ENCODE data around the gene PLEKHH1. TPM values are rescaled to one million over a fixed set of nuclear protein-coding genes. Genes with fewer than 3 reads are reported as not detected.

PLEKHH1 gene
- total RNA-seq (5.1 TPM), polyA plus RNA-seq (3.9 TPM)

GRCh38 chr14:67532998-67533753, at the start of gene PLEKHH1:
Gene PLEKHH1 (plus strand): TSS chr14:67533290. CDS start chr14:67541868, 8,578 bp downstream.
- Histone ChIP-seq H3K27ac (ENCODE audit: low read depth) (peak within 1 kb of the TSS; percentile 53), H3K36me3 (ENCODE audit: insufficient read depth) (no peaks in the 10 kb centered on the region), H3K4me3 (ENCODE audit: low read depth, low read length) (peak within 1 kb of the TSS; percentile 79), H3K4me1 (ENCODE audit: insufficient read depth) (no peaks in the 10 kb centered on the region)
- DNase-seq (ENCODE audit: extremely low spot score), result peak; percentile 45
- WGBS, result under 1% methylated on average over 86 of the region's 86 CpGs

GRCh38 chr14:67483579-67484285, 49.4 kb upstream of the PLEKHH1 start:
- H3K4me3 ChIP-seq (ENCODE audit: low read depth, low read length), result no peak overlapping the region
- 85% methylated on average over 8 of the region's 8 CpGs for WGBS
- no peak for DNase-seq (ENCODE audit: extremely low spot score)
- H3K36me3 ChIP-seq (ENCODE audit: insufficient read depth), result no peaks in the 10 kb centered on the region
- no peaks in the 10 kb centered on the region for H3K4me1 ChIP-seq (ENCODE audit: insufficient read depth)
- H3K27ac ChIP-seq (ENCODE audit: low read depth), result no peak overlapping the region

DNA sequence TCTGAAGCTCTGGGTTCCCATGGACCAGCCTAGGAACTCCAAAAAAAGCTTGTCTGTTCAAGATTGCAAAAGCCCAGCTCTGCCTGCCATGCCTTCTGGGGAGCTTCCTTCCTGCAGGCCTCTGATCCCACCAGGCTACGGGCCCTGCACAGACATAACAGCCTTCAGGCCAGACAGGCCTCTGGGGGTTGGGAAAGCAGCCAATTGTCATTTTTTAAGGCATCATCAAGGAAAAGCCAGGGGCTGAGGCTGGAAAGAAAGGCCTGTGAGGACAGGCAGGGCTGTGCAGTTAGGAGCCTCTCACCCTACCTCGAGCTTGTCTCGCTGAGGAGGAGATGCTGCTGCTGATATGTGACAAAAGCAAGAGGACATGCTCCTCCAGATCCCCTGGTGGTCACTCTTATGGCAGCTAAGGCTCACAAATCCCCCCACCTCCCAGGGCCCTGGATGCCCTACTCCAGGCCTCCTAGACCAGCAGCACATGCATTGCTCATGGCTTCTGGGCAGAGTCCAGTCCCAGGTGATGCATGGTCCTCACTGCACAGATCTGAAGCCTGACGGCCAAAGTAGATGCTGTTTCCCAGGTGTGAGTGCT, 47.5 kb upstream of the PLEKHH1 start:
- 70% methylated on average over 4 of the region's 4 CpGs for WGBS
- Histone ChIP-seq H3K4me3 (ENCODE audit: low read depth, low read length) (no peak overlapping the region), H3K4me1 (ENCODE audit: insufficient read depth) (no peaks in the 10 kb centered on the region), H3K27ac (ENCODE audit: low read depth) (no peak overlapping the region), H3K36me3 (ENCODE audit: insufficient read depth) (no peaks in the 10 kb centered on the region)
- DNase-seq (ENCODE audit: extremely low spot score), result no peak

GRCh38 chr14:67486890-67487289, 46.2 kb upstream of the PLEKHH1 start:
- H3K36me3 ChIP-seq (ENCODE audit: insufficient read depth), result no peaks in the 10 kb centered on the region
- H3K4me3 ChIP-seq (ENCODE audit: low read depth, low read length), result no peak overlapping the region
- H3K27ac ChIP-seq (ENCODE audit: low read depth), result no peak overlapping the region
- WGBS, result 79% methylated on average over 4 of the region's 4 CpGs
- no peaks in the 10 kb centered on the region for H3K4me1 ChIP-seq (ENCODE audit: insufficient read depth)
- no peak for DNase-seq (ENCODE audit: extremely low spot score)

DNA sequence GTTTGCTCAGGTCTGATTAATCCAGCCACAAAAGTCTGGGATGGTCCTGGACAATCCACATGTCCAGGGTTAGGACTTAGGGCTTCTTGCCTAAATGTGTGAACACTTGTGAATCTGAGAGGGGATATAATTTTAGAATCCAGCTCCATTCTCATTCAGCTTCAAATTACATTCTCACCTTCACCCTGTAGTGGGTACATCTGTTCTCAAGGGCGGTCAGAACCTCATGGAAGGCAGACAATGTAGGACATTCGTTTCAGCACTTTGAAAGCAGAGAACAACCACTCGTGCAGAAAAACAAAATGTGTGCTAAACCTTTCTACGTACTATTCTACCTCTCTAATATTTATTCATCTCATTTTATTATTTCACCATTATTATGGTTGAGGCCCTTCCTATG, 45.8 kb upstream of the PLEKHH1 start:
- 91% methylated on average over 4 of the region's 4 CpGs for WGBS
- no peak for DNase-seq (ENCODE audit: extremely low spot score)
- Histone ChIP-seq H3K4me3 (ENCODE audit: low read depth, low read length) (no peak overlapping the region), H3K27ac (ENCODE audit: low read depth) (no peak overlapping the region), H3K36me3 (ENCODE audit: insufficient read depth) (no peaks in the 10 kb centered on the region), H3K4me1 (ENCODE audit: insufficient read depth) (no peaks in the 10 kb centered on the region)

- Histone ChIP-seq H3K4me3 (ENCODE audit: low read depth, low read length) (peak within 1 kb of the TSS; percentile 27), H3K4me1 (ENCODE audit: insufficient read depth) (no peaks in the 10 kb centered on the region), H3K27ac (ENCODE audit: low read depth) (peak within 1 kb of the TSS; percentile 24), H3K36me3 (ENCODE audit: insufficient read depth) (no peaks in the 10 kb centered on the region)
- WGBS, result 77% methylated on average over 13 of the region's 13 CpGs
- DNase-seq (ENCODE audit: extremely low spot score), result no peak
Measured at GRCh38 chr14:67487937-67488893, 44.9 kb upstream of the PLEKHH1 start, which contains the start of gene TMEM229B. Gene TMEM229B (minus strand): TSS chr14:67488721. CDS start chr14:67473923, 14,798 bp downstream.

DNA sequence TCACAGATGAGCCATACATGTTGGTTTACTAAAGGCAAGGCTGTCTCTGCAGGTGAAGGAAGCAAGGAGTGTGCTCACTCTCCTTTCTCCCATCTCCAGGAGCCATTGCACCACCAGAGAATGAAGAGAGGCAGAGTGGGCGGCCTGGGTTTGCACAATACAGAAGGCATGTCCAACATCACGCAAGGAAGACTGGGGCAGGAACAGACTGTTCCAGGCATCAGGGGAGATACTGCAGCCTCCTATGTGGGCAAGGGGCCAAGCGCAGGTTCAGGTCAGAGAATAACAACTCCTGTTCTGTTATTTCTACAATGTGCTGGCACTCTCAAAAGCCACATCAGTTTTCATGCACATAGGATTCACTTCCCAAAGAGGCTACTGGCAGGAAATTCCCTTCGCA, 42.9 kb upstream of the PLEKHH1 start:
- no peak for DNase-seq (ENCODE audit: extremely low spot score)
- no peak overlapping the region for H3K27ac ChIP-seq (ENCODE audit: low read depth)
- 78% methylated on average over 4 of the region's 4 CpGs for WGBS
- H3K4me3 ChIP-seq (ENCODE audit: low read depth, low read length), result no peak overlapping the region
- H3K4me1 ChIP-seq (ENCODE audit: insufficient read depth), result no peaks in the 10 kb centered on the region
- no peaks in the 10 kb centered on the region for H3K36me3 ChIP-seq (ENCODE audit: insufficient read depth)

DNA sequence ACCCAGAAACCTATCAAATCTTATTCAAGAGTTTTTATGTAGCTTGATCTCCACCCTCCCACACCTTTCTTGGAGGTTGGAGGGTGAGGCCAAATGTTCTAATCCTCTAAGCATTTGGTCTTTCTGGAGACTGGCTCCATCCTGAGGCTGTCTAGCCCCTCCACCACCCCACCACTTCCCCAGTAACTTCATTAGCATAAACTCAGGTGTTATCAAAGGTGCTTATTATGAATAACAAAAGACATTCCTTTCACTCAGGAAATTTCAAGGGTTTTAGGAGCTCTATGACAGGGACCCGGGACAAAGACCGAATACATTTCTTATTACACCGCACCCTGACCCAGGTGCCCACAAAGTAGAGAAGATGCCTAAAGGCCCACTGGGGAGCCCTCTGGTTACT, 41.8 kb upstream of the PLEKHH1 start:
- DNase-seq (ENCODE audit: extremely low spot score), result no peak
- 91% methylated on average over 3 of the region's 3 CpGs for WGBS

GRCh38 chr14:67491741-67492507, 41.2 kb upstream of the PLEKHH1 start:
- DNase-seq (ENCODE audit: extremely low spot score), result no peak
- Histone ChIP-seq H3K4me3 (ENCODE audit: low read depth, low read length) (no peak overlapping the region), H3K4me1 (ENCODE audit: insufficient read depth) (no peaks in the 10 kb centered on the region), H3K27ac (ENCODE audit: low read depth) (no peak overlapping the region), H3K36me3 (ENCODE audit: insufficient read depth) (no peaks in the 10 kb centered on the region)
- 55% methylated on average over 9 of the region's 9 CpGs for WGBS

More for the DNA sequence above, 41.8 kb upstream of the PLEKHH1 start:
- H3K27ac ChIP-seq (ENCODE audit: low read depth), result no peak overlapping the region
- H3K4me3 ChIP-seq (ENCODE audit: low read depth, low read length), result no peak overlapping the region
- H3K36me3 ChIP-seq (ENCODE audit: insufficient read depth), result no peaks in the 10 kb centered on the region
- no peaks in the 10 kb centered on the region for H3K4me1 ChIP-seq (ENCODE audit: insufficient read depth)

DNA sequence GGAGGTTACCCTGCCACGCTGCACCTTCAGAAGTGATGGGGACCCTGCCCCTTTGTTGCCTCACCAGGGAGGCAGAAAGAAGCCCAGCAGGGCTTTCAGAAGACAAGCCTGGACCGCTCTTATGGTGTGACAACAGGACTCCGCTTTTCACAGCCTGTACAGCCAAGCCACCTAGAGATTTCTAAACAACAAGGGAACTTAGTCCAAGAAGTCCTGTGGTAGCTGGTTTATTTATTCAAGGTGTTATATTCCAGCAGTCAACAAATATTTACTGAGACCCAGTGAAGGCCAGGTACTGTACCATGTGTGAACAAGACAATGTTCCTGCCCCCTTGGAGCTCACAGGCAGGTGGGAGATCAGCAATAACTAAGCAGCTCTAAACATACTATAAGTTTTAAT, 40.6 kb upstream of the PLEKHH1 start:
- DNase-seq (ENCODE audit: extremely low spot score), result no peak
- no peaks in the 10 kb centered on the region for H3K36me3 ChIP-seq (ENCODE audit: insufficient read depth)
- no peak overlapping the region for H3K4me3 ChIP-seq (ENCODE audit: low read depth, low read length)
- no peak overlapping the region for H3K27ac ChIP-seq (ENCODE audit: low read depth)
- no peaks in the 10 kb centered on the region for H3K4me1 ChIP-seq (ENCODE audit: insufficient read depth)
- WGBS, result 89% methylated on average over 3 of the region's 3 CpGs

DNA sequence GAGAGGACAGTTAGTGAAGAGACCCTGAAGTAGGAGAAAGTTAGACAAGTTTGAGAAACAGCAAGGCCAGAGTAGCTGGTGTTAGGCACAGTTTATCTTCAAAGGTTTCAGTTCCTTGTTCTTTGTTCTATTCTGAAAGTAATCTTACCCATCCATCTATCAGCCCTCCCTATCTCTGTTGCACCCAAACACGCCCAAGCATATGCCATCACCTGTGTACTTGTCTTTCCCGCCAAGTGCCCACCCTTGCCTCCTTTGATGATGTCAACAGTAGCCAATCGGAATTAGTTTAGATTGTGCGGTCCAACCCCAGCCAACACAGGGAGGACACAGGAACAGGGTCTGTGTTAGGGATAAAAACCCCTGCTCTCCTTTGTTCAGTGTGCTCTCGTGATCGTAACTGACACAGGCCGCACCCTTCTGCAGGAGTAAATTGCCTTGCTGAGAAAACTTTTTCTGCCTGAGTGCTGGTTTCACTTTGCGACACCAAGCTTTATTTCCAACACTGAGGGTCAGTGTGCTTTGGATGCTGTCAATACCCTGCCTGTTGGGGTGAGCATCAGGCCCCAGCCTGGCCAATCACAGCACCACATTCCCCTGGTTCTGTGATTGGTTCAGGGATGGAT, 39.9 kb upstream of the PLEKHH1 start:
- H3K36me3 ChIP-seq (ENCODE audit: insufficient read depth), result no peaks in the 10 kb centered on the region
- WGBS, result 92% methylated on average over 8 of the region's 8 CpGs
- no peak overlapping the region for H3K27ac ChIP-seq (ENCODE audit: low read depth)
- no peaks in the 10 kb centered on the region for H3K4me1 ChIP-seq (ENCODE audit: insufficient read depth)
- no peak for DNase-seq (ENCODE audit: extremely low spot score)
- H3K4me3 ChIP-seq (ENCODE audit: low read depth, low read length), result no peak overlapping the region

- H3K4me3 ChIP-seq (ENCODE audit: low read depth, low read length), result no peak overlapping the region
- DNase-seq (ENCODE audit: extremely low spot score), result no peak
- H3K27ac ChIP-seq (ENCODE audit: low read depth), result no peak overlapping the region
- H3K36me3 ChIP-seq (ENCODE audit: insufficient read depth), result no peaks in the 10 kb centered on the region
- no peaks in the 10 kb centered on the region for H3K4me1 ChIP-seq (ENCODE audit: insufficient read depth)
- WGBS, result 99% methylated on average over 1 of the region's 1 CpG
Measured at GRCh38 chr14:67495827-67496226, 37.3 kb upstream of the PLEKHH1 start.
